MM.1S (cell line): ENCODE measurements around the gene CUZD1.
"Not testable (repeated sequence)": the region's sequence is repeated elsewhere in the genome, so short reads cannot be mapped to it uniquely, and the experiment has no call there.

Source experiments
- DNase-seq: peaks from one replicate; pipeline ENCODE4 v3.0.0-alpha.2; 2015
- H2AFZ ChIP-seq: fragments of 300-600 bp; sonication (generic); 2 replicates; pipeline ENCODE4 v1.6.0; 2016; ENCODE audit warnings: antibody characterized with exemption, low read length
- H3F3A ChIP-seq: fragments of 300-600 bp; sonication (generic); 2 replicates; pipeline ENCODE4 v1.6.1; 2016; ENCODE audit warnings: mild to moderate bottlenecking, antibody characterized with exemption, low read length, moderate library complexity, mixed read lengths; ENCODE audit not compliant: insufficient read depth
- H3K27ac ChIP-seq: fragments of 300-600 bp; sonication (generic); 2 replicates; pipeline ENCODE4 v1.5.1; 2016; ENCODE audit warnings: mild to moderate bottlenecking, low read length
- H3K27me3 ChIP-seq: fragments of 300-600 bp; sonication (generic); replicated peaks from 2 replicates; pipeline ENCODE4 v1.6.0; 2016; ENCODE audit warnings: low read length; ENCODE audit not compliant: insufficient read depth
- H3K36me3 ChIP-seq: fragments of 300-600 bp; sonication (generic); replicated peaks from 2 replicates; pipeline ENCODE4 v1.6.1; 2016; ENCODE audit warnings: mild to moderate bottlenecking, low read length, mixed read lengths; ENCODE audit not compliant: insufficient read depth
- H3K4me1 ChIP-seq: fragments of 300-600 bp; sonication (generic); 2 replicates; pipeline ENCODE4 v1.6.1; 2016; ENCODE audit warnings: low read length, mixed read lengths
- H3K4me2 ChIP-seq: fragments of 300-600 bp; sonication (generic); 2 replicates; pipeline ENCODE4 v1.6.0; 2016; ENCODE audit warnings: low read depth, low read length
- H3K4me3 ChIP-seq: fragments of 300-600 bp; sonication (generic); 2 replicates; pipeline ENCODE4 v1.5.1; 2016; ENCODE audit warnings: low read length, mixed read lengths
- H3K79me2 ChIP-seq: fragments of 300-600 bp; sonication (generic); 2 replicates; pipeline ENCODE4 v1.6.1; 2016; ENCODE audit warnings: mixed run types, low read length, mixed read lengths
- H3K9ac ChIP-seq: fragments of 300-600 bp; sonication (generic); 2 replicates; pipeline ENCODE4 v1.6.1; 2016; ENCODE audit warnings: low read length, mixed read lengths
- H3K9me2 ChIP-seq: fragments of 300-600 bp; sonication (generic); replicated peaks from 2 replicates; pipeline ENCODE4 v1.6.1; 2016; ENCODE audit warnings: mild to moderate bottlenecking, low read length, mixed read lengths; ENCODE audit not compliant: insufficient read depth
- H3K9me3 ChIP-seq: fragments of 300-600 bp; sonication (generic); replicated peaks from 2 replicates; pipeline ENCODE4 v1.6.1; 2016; ENCODE audit warnings: mild to moderate bottlenecking, low read length, mixed read lengths; ENCODE audit not compliant: insufficient read depth
- H4K20me1 ChIP-seq: fragments of 300-600 bp; sonication (generic); 2 replicates; pipeline ENCODE4 v1.6.1; 2016; ENCODE audit warnings: mild to moderate bottlenecking, low read length, moderate library complexity, mixed read lengths; ENCODE audit not compliant: insufficient read depth
- CTCF ChIP-seq: fragments of 300-600 bp; sonication (generic); IDR thresholded peaks from 2 replicates; pipeline ENCODE4 v1.5.1; 2016; ENCODE audit warnings: antibody characterized with exemption, low read length, mixed read lengths
- EZH2 ChIP-seq: fragments of 300-600 bp; sonication (generic); optimal IDR thresholded peaks from 2 replicates; pipeline ENCODE3; 2017; ENCODE audit warnings: low read depth, mild to moderate bottlenecking, antibody characterized with exemption, low read length, mixed read lengths
- EZH2phosphoT487 ChIP-seq: fragments of 300-600 bp; sonication (generic); IDR thresholded peaks from 2 replicates; pipeline ENCODE4 v1.6.1; 2018; ENCODE audit warnings: antibody characterized with exemption, low read length

The CUZD1 gene

GRCh38 chr10:122876467-122876855 lies 30.8 kb upstream of the CUZD1 start:
- no peaks in the 10 kb centered on the region for H3K27me3 ChIP-seq
- no peaks in the 10 kb centered on the region for H3K9me2 ChIP-seq
- no peak overlapping the region for H3K4me3 ChIP-seq
- H3K4me1 ChIP-seq, result peaks cover 4% of the 10 kb centered on the region
- H3F3A ChIP-seq, result 0 out of 2 replicates have a peak, but pooled peaks cover 2% of the 10 kb centered on the region
- no peak overlapping the region for H3K9ac ChIP-seq
- no peak for DNase-seq
- no peaks in the 10 kb centered on the region for H3K36me3 ChIP-seq
- no peak overlapping the region for H3K27ac ChIP-seq
- H2AFZ ChIP-seq, result no peak overlapping the region
- H3K79me2 ChIP-seq, result peaks cover 62% of the 10 kb centered on the region
- TF ChIP-seq EZH2 (no peak), EZH2phosphoT487 (no peak), CTCF (no peak)
- H3K4me2 ChIP-seq, result no peak overlapping the region
- no peaks in the 10 kb centered on the region for H4K20me1 ChIP-seq
- H3K9me3 ChIP-seq, result no peaks in the 10 kb centered on the region

DNA sequence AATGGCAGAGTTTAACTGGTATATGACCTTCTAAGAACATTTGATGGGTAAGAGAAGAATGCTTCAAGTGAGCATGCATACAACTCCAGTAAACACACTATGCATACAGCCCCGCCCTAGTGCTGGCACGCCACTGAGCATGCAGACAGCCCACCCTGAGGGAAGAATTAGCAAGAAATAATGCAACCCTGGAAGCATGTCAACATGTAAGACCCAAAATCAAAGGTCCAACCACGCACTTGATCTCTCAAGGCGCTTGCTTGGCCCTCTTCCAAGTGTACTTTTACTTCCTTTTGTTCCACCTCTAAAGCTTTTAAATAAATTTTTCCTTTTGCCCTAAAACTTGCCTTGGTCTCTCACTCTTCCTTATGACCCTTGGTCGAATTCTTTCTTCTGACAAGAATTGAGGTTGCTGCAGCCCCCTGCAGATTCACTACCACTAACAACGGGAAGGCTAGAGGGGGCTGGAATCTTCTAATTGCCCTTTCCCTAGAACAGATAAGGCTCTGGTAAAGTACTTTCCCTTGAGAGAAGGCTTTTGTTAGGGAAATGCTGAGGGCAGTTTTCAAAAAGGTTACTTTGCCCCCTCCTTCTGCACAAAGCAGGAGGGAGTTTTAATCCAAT lies 30.3 kb upstream of the CUZD1 start:
- TF ChIP-seq EZH2, result no peak
- no peak for TF ChIP-seq CTCF
- TF ChIP-seq EZH2phosphoT487, result no peak
- Histone ChIP-seq H3K79me2 (peaks cover 62% of the 10 kb centered on the region), H3K4me2 (no peak overlapping the region), H2AFZ (no peak overlapping the region), H3K9ac (no peak overlapping the region), H3K4me1 (peaks cover 4% of the 10 kb centered on the region), H3K27me3 (no peaks in the 10 kb centered on the region), H3F3A (0 out of 2 replicates have a peak, but pooled peaks cover 2% of the 10 kb centered on the region), H4K20me1 (no peaks in the 10 kb centered on the region), H3K36me3 (no peaks in the 10 kb centered on the region), H3K9me2 (no peaks in the 10 kb centered on the region), H3K27ac (no peak overlapping the region), H3K9me3 (no peaks in the 10 kb centered on the region), H3K4me3 (no peak overlapping the region)
- DNase-seq, result no peak

DNA sequence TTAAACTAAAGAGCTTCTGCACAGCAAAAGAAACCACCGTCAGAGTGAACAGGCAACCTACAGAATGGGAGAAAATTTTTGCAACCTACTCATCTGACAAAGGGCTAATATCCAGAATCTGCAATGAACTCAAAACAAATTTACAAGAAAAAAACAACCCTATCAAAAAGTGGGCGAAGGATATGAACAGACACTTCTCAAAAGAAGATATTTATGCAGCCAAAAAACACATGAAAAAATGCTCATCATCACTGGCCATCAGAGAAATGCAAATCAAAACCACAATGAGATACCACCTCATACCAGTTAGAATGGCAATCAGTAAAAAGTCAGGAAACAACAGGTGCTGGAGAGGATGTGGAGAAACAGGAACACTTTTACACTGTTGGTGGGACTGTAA lies 26.3 kb upstream of the CUZD1 start:
- not testable (repeated sequence) for H3K36me3 ChIP-seq, H3F3A ChIP-seq, H3K9me3 ChIP-seq, H4K20me1 ChIP-seq, H3K4me2 ChIP-seq, H3K9me2 ChIP-seq, H2AFZ ChIP-seq, H3K27ac ChIP-seq, H3K4me1 ChIP-seq, H3K9ac ChIP-seq, H3K4me3 ChIP-seq, DNase-seq, H3K27me3 ChIP-seq
- peaks cover 40% of the 10 kb centered on the region for H3K79me2 ChIP-seq

DNA sequence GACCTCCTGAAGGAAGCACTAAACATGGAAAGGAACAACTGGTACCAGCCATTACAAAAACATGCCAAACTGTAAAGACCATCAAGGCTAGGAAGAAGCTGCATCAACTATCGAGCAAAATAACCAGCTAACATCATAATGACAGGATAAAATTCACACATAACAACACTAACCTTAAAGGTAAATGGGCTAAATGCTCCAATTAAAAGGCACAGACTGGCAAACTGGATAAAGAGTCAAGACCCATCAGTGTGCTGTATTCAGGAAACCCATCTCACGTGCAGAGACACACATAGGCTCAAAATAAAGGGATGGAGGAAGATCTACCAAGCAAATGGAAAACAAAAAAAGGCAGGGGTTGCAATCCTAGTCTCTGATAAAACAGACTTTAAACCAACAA lies 23.1 kb upstream of the CUZD1 start:
- not testable (repeated sequence) for H3K4me3 ChIP-seq, H3F3A ChIP-seq, H3K9me2 ChIP-seq, H3K36me3 ChIP-seq, H3K9ac ChIP-seq, H4K20me1 ChIP-seq, H3K27me3 ChIP-seq, DNase-seq, H3K27ac ChIP-seq, H2AFZ ChIP-seq, H3K9me3 ChIP-seq, H3K4me2 ChIP-seq, H3K4me1 ChIP-seq
- H3K79me2 ChIP-seq, result peaks cover 41% of the 10 kb centered on the region

DNA sequence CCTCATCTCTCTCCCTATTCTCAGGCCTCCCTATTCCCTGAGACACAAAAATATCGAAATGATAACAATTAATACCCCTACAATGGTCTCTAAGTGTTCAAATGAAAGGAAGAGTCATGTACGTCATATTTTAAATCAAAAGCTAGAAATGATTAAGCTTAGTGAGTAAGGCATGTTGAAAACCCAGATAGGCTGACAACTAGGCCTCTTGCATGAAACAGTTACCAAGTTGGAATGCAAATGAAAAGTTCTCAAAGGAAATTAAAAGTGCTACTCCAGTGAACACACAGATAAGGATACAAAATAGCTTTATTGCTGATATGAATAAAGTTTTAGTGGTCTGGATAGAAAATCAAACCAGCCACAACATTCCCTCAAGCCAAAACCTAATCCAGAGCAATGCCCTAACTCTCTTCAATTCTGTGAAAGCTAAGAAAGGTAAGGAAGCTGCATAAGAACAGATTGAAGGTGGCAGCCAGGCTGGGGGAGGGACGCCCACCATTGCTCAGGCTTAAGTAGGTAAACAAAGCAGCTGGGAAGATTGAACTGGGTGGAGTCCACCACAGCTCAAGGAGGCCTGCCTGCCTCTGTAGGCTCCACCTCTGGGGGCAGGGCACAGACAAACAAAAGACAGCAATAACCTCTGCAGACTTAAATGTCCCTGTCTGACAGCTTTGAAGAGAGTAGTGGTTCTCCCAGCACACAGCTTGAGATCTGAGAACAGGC lies 21.3 kb upstream of the CUZD1 start:
- H2AFZ ChIP-seq, DNase-seq, H3K9me3 ChIP-seq, H4K20me1 ChIP-seq, H3K4me1 ChIP-seq, H3K9ac ChIP-seq, H3K27me3 ChIP-seq, H3K9me2 ChIP-seq, H3K4me3 ChIP-seq, H3K36me3 ChIP-seq, H3K27ac ChIP-seq, H3K4me2 ChIP-seq, H3F3A ChIP-seq: not testable (repeated sequence)
- peaks cover 49% of the 10 kb centered on the region for H3K79me2 ChIP-seq
